HG03097 (cell line): ENCODE results near the gene PROSER3.
"Not testable (repeated sequence)": the region's sequence is repeated elsewhere in the genome, so short reads cannot be mapped to it uniquely, and the experiment has no call there.

Experiments used
- ATAC-seq: cut with Tn5 transposase; IDR thresholded peaks from one replicate; pipeline ENCODE4 v1.9.1; 2021; ENCODE audit not compliant: unreplicated experiment, low FRiP score

The PROSER3 gene

DNA sequence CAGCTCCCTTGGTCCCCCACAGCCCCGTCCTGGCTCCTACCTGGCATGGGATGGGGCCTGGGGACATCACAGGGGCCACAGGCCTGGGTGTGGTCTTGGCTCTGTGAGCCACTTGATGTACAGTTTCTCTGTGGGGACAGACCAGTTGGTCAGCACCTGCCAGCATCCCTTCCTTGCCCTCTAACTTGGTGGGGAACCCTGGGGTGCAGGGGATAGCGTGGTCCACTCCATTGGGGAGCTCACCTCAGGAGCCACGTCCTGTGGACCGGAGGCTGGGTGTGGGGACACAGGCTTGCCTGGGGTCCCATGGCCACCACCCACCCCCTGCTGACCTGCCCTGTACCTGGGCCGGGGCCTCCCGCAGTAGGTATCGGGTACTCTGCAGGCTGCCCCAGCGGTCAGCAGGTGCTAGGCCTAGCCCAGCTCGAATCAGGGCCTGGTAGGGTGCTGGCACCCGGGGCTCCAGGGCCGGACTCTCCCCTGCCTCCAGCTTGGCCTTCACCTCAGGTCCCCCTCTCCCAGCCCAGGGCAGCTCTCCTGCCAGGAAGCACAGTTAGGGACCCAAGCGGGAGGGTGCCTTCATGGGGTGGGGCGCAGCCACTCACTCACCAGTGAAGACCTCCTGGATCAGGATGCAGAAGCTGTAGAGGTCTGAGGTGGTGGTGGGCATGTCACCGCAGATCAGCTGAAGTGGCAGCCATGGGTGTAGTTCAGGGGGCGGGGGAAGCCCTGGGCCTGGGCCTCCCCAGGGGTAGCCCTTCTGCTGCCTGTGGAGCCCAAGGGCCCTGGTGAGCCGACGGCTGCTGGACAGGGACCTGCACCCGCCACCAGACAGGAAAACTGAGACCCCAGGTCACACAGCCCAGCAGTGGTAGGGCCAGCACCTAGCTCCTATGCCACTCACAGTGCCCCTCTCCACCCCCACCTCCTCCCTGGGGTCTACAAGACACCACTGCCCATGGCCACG, 32.3 kb downstream of the PROSER3 start:
- no peak for ATAC-seq

DNA sequence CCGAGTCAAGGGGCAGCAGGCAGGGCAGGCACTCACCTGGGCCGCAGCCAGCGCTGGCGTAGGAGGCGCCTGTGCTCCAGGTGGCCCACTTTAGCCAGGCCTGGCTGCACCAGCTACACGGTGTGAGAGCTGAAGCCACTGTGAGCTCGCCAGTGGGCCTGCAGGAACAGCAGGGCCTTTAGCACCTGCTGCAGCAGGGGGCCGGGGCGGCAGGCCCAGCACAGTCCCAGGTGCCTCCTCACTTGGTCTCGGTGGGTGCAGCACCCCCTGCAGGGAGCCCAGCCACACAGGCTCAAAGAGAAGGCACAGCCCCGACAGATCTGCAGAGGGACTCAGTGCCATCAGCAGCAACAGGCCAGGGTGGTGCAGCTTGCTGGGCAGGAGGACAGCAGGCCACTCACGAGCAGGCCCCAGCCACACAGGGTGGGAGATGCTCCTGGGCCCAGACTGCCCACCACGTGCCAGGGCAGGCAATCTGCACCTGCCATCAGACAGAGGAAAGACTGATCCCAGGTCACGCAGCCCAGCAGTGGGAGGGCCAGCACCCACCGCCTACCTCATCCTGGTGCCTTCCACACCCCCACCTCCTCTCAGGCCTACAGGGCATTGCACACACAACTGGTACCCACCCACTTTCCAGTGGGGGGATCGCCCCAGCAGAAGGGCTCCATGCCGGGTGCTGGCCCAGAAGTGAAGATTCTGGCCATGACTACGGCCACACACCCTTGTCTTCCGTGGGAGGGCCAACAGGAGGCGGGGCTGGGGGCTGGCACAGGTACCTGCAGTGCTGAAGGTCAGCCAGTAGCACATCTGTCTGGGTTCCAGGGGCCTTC, 33.2 kb downstream of the PROSER3 start:
- ATAC-seq: no peak

DNA sequence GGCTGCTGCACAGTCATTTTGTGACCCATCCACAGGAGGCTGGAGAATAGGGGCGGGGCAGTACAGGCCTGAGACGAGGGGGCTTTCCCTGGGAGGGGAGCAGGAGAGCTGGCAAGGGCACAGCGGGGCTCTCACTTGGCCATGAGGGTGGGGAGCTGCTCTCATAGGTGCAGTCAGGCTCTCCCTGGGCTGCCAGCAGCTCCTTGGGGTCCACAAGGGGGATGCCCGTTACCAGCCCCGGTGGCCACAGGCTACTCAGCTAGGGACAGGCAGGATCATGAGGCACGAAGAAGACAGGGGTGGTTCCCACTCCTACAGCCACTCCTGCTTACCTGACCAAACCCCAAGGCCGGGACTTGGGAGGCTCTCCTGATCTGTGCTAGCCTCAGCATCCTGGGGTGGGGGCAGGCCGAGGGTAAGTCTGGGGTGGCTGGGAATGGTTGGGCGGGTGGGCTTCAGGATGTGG, 33.9 kb downstream of the PROSER3 start:
- ATAC-seq: no peak

DNA sequence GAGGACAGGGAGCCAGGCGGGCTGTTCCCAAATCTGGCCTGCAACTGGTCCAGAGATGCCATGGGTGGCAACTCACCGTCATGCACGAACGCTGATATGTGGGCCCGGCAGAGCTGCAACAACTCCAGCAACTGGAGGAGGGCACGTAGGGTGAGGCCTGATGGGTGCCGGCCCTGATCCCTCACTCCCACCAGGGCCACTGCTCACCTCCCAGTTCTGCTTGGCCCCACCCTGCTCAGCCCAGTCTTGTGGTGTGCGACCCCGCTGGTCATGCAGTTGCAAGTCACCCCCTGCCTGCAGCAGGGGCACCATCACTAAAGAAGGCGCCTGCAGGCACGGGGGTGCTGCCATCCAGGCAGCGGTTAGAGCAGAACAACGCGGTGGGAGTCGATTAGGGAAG, 34.3 kb downstream of the PROSER3 start:
- no peak for ATAC-seq

DNA sequence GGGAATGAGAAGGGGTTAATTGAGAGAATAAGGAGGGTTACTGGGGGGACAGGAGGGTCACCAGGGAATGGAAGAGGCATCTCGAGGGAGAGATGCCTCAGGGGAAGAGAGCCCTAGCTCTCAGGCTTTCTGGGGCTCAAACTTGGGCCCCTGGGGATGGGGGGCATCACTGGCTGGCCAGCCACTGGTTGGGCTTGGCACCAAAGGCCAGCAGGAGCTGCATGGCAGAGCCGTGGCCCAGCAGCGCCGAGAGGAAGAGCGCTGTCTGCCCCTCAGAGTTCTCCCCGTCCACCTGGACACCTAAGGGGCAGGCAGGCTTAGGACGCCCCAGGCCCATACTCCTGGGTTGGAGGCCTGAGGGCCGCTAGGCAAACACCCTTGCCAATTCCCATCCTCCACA, 34.9 kb downstream of the PROSER3 start:
- ATAC-seq: no peak

DNA sequence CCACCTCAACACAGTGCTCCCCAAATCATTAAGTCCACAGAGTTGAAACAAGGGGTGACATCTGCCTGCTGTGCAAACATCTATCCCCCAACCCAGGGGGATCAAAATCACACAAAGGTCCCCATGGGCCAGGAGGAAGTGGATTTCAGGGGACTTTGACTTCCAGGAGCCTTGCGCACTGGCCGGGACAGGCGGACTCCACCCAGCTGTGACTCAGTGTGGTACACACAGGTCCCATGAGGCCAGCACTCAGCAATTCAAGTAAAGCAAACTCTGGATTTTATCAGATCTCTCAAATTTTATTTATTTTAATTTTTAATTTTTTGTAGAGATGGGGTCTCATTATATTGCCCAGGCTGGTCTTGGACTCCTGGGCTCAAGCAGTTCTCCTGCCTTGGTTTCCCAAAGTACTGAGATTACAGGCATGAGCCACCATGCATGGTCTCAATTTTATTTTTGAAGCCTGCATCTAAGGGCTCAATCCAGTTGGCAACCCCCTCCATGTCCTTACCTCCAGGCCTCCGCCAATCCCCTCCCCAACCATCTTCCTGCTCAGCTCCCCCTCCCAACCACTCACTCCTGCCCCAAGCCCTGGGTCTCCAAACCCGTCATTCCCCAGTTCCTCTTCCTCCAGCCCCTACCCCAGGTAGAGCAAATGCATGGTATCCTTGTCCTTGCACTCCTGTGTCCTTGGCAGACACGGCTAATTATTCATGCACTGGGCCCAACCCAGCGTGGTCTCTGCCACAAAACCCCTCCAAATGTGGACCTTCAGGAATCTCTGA, 35.6 kb downstream of the PROSER3 start:
- no peak for ATAC-seq

DNA sequence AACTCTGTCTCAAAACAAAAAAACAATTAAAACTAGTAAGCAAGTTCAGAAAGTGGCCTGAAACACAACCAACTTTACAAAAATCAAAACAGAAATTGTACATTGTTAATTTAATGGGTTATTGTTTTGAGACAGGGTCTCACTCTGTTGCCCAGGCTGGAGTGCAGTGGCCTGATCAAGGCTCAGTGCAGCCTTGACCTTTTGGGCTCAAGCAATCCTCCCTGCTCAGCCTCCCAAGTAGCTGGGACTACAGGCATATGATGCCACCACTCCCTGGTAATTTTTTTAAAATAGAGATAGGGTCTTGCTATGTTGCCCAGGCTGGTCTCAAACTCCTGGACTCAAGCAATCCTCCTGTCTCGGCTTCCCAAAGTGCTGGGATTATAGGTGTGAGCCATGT, 37.6 kb downstream of the PROSER3 start:
- not testable (repeated sequence) for ATAC-seq

DNA sequence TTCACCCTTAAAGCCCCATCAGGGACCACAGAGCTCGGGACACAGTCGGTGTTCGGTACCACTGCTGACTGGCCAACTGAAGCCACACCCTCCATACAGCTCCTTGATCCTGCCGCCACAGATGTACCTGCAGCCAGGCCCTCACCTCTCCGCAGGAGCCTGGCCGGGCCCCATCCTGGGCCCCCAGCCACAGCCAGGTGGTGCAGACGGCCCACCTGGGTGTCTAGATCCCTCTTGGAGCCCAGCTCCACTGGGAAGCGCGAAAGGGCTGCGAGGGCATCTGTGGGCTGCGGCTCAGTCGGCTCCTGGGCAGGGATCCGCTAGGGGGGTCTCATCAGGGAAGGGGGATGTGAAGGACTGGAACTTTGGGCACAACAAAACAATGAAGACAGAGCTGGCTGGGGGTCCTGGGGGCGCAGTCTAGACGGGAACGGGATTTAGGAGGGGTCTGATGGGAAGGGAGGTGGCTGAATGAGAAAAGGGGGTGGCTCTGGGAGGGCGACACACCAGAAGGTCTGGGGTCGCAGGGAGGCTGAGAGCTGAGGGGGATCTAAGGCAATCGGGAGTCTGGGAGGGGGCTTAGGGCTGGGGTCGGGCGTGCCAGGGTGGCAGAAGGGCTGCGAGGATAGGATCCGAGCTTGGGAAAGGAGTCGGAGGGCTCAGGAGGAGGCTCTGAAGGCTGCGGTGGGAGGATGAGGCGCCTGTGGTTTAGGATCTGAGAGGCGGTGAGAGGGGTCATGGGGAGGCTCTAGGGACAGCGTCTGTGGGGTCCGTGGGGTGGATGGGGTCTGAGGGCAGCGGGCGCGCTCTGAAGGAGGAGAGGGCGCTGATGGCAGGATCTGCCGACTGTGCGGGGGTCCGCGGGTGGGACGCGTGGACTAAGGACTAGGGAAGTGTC, 38.9 kb downstream of the PROSER3 start:
- no peak for ATAC-seq

DNA sequence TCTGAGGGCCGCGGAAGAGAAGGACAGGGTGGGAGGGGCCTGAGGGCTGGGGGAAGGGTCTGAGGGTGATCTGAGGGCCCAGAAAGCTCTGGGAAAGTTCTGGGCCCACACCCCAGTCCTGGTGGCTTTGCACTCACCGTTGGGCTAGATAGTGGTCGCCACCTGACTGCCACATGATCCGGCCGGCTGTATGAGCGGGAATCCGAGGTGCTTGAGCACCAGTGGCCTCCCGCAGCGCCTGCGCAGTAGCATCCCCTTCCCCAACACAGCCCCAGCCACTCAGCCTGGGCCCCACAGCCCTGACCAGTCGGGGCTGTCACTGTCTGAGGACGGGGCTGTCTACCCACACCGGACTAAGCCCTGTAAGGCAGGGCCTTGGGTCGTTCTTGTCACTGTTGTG, 39.7 kb downstream of the PROSER3 start:
- no peak for ATAC-seq

DNA sequence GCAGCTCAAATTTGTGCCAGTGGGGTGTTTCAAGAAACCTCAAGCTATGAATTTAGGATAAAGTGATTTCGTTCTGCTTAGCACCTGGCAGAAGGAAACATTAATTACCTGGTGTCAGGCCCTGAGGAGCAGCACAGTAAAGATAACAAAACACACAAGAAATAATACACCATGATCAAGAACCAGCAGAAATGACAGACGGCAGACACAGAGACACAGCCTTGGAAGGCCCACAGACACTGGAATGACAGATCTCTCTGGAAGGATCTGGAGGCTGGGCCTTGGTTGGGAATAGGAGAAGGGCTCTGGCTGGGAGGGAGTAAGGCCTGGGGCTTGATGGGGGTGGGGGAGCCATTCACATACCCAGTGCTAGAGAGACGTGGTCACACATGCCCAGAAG, 43.9 kb downstream of the PROSER3 start:
- no peak for ATAC-seq

DNA sequence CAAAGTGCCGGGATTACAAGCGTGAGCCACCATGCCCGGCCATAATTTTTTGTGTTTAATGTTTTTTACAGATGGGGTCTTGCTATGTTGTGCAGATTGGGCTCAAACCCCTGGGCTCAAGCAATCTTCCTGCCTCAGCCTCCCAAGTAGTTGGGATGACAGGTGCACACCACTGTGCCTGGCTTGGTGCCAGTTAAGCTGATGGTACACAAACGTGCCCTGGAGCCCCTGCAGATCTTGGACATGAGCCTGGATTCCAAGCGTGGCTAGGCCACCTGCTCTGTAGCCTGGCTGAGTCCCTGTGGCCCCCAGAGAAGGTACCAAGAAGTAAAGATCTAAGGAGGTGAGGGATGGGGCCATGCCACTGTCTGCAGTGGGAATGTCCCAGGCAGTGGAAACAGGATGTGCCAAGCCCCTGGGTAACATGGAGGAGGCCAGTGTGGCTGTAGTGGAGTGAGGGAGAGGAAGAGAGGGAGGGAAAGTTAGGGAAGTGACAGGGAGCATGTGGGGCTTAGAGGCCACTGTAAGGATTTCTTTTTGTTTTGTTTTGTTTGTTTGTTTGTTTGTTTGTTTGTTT, 47.6 kb downstream of the PROSER3 start:
- no peak for ATAC-seq

DNA sequence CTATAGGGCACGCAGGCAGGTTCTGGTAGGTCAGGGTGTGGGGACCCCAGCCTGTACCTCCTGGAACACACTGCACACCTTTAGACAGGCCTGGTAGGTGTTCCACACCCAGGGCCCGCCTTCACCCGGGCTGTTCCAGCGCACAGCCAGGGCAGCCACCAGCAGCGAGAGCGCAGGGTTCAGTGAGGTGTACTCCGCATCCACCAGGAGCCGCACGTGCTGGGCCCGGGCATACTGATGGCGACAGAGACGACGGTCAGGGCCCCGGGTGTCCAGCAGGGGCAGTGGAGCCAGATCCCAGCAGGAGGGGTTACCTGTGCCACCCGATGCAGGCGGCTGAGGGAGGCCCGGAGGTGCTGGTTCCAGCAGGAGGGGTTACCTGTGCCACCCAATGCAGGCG, 48.6 kb downstream of the PROSER3 start:
- ATAC-seq: no peak

DNA sequence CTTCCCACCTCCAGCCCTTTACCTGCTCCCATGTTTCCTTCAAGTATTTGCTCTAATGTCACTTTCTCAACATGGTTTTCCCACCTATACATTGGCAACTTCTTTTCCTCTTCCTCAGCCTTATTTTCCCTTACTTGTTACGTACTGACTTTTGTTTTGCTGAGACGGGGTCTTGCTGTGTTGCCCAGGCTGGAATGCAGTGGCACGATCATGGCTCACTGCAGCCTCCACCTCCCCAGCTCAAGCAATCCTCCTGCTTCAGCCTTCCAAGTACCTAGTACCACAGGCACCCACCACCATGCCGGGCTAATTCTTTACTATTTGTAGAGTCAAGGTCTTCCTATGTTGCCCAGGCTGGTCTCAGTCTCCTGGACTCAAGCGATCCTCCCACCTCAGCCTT, 49.7 kb downstream of the PROSER3 start:
- ATAC-seq: no peak

DNA sequence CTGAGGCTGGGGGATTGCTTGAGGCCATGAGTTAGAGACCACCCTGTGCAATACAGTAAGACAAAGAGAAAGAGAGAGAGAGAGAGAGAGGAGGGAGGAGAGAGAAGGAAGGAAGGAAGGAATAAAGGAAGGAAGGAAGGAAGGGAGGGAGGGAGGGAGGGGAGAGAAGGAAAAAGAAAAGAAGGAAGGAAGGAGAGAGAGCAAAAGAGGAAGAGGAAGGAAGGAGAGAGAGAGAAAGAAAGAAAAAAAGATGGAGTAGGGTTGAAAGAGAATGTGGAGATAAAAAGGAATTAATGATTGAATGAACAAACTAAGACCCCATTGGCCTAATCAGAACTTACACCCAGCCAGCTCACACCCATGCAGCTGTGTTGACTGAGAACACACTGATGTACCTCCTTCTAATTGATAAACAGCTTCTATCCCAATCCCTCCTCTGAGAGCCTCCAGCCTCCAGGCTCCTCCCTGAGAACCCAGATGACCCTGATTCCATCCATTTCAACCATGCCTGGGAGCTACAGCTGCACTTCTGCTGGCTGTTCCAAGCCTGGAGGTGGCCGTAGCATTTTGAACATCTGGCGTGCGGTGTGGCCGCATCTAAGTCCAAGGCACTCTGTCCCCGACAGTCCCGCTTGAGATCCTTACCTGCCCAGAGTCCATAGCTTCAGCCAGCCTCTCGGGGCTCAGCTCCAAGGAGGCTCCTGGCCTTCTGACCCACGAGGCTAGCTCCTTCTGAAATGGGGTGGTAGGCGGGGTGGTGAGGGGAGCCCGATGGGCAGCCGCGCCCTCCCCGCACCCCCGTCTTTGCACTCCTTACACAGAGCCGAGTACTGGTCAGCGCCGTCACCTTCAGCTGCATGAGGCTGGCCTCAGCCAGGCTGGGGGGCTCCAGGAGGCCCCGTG, 53.6 kb downstream of the PROSER3 start:
- no peak for ATAC-seq

DNA sequence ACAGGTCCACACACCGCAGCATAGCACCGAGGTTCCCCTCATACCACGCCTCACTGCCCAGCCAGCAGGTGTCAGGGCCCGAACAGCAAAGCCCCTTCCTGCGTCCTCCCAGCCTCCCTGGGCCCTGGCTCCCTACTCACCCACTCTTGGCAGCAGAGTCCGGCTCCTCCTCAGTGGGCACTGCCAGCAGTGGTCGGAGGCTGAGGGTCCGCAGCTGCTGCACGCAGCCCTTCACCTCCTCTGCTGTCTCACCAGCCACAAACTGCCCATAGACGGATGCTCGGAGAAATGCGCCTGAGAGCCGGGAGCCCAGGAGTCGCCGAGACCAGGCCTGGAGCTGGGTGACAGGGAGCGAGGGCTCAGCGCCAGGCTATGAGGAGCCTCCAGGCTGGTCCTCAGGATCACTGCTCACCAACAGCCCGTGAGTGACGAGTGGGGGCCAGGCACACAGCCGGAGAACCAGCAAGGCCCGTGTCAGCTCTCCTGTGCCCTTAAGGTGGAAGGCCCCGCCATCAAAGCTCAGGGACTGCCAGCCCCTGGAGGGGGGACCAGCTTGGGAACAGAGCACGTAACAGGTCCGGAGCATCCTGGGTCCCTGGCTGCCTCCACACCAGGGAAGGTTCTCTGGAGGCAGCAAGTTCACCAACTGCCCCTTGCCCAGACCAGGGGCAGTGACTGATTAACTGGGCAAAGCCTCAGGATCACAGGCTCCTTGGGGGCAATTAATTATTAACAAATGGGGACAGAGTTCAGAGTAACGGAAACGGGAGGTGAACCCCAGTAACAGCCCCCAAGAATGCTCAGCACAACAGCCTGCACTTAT, 54.5 kb downstream of the PROSER3 start, which contains the start of gene PRODH2:
Gene PRODH2, minus strand, starts transcription at position 626 of the 823 bp plus-strand sequence. Its CDS starts 40 bp downstream, at position 586.
- ATAC-seq: no peak

DNA sequence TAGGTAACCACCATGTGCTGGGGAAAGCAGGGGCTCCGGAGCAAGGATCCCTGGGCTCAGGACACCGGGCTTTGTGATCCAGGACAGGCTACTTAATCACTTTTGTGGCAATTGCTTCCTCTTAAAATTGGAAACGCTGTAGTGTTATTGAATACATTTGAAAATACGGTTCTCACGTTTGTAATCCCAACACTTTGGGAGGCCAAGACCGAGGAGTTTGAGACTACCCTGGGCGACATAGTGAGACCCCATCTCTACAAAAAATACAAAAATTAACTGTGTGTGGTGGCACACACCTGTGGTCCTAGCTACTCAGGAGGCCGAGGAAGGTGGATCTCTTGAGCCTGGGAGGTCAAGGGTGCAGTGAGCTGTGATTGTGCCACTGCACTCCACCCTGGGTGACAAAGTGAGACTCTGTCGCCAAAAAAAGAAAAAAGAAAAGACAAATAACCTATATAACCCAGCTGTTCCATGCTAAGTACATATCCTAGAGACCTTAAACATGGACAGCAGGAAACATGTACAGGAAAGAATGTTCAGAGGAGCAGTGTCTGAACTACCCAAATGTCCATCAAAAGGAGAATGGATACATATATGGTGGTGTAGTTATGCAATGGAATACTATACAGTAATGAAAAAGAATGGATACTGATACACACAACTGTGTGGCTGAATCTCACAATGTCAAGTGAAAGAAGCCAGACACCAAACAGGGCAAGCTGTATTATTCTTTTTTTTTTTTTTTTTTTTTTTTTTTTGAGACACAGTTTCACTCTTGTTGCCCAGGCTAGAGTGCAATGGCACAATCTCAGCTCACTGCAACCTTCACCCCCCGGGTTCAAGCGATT, 55.3 kb downstream of the PROSER3 start:
- ATAC-seq: no peak
